Measurements from ENCODE around the gene CAPN7. TPM values are rescaled to one million over a fixed set of nuclear protein-coding genes. Genes with fewer than 3 reads are reported as not detected.

Gene CAPN7
- total and polyA plus RNA-seq, 2 donors (not counting 1 experiment from before 2014, with no cell fraction given): 25.9 to 38.0 TPM

DNA sequence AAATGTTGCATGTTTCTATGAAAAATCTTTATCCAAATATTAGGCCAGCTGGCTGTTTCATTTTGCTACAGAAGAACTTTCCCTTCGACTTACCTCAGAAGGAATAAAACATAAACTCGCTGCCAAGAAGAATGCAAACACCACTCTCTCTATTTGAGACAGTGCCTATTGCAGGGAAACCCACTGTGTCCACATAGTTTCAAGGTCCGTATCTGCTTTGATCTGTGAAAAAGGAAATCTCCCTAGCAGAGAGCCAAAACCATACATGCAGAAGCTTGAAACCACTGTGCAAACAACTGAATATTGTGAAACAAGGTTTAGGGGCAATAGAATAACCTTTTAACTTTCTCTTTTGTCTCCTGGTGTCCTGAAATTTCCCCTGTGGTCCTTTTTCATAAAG is 35.0 kb upstream of the CAPN7 start:
- H2AFZ ChIP-seq (ENCODE audit: low read length): no peak overlapping the region
- TF ChIP-seq CTCF (conservative IDR thresholded peaks at IDR 0.05 in 1 of 2, IDR thresholded peaks at IDR 0.05 in 1 of 2; ENCODE audit: low read depth in 1 of 2, low read length in 2 of 2): no peak
- TF ChIP-seq EZH2 (IDR thresholded peaks at IDR 0.05; ENCODE audit: low read length, missing control alignments): no peak
- H3K79me2 ChIP-seq (ENCODE audit: control insufficient read depth, insufficient read depth, low read length): no peaks in the 10 kb centered on the region
- H3K4me1 ChIP-seq (ENCODE audit: control insufficient read depth, extremely low read depth, insufficient read depth, low read length): no peaks in the 10 kb centered on the region
- H3K4me3 ChIP-seq (replicated peaks in 1 of 4; ENCODE audit: control extremely low read depth in 1 of 4, insufficient read depth in 1 of 4, low read depth in 3 of 4, low read length in 4 of 4): no peak overlapping the region
- no peak overlapping the region for H3K4me2 ChIP-seq (ENCODE audit: extremely low read depth, insufficient read depth, low read length)
- no peak overlapping the region for H3K27ac ChIP-seq (ENCODE audit: insufficient read depth, low read length)
- H3K36me3 ChIP-seq (ENCODE audit: control insufficient read depth, insufficient read depth, low read length): no peaks in the 10 kb centered on the region
- H4K20me1 ChIP-seq (ENCODE audit: control insufficient read depth, extremely low read depth, insufficient read depth, low read length): no peaks in the 10 kb centered on the region
- H3K9me3 ChIP-seq (ENCODE audit: control insufficient read depth, insufficient read depth, low read depth, low read length): no peaks in the 10 kb centered on the region
- no peak overlapping the region for H3K9ac ChIP-seq (ENCODE audit: insufficient read depth, low read length)
- DNase-seq (ENCODE audit: low read depth in 2 of 2): no peak
- peaks cover 3% of the 10 kb centered on the region for H3K27me3 ChIP-seq (ENCODE audit: control insufficient read depth, insufficient read depth, low read length)

DNA sequence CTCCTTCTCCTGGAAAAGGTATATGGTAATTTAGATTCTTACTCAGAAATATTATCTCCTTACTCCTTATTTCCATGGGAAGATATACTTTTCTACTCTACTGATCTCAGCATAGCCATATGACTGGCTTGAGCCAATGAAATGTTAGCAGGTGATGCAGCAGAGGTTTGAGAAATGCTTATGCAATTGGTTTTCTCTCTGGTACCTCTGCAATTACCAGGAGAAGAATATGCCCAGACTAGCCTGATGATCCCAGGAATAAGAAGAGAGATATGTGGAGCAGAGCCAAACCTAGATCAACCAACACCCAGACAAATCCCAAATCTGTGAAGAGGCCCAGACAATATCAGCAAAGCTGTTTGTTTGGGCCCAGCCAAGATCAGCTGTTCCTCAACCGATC is 33.2 kb upstream of the CAPN7 start:
- Histone ChIP-seq H2AFZ (ENCODE audit: low read length) (no peak overlapping the region), H3K27ac (ENCODE audit: insufficient read depth, low read length) (no peak overlapping the region), H4K20me1 (ENCODE audit: control insufficient read depth, extremely low read depth, insufficient read depth, low read length) (no peaks in the 10 kb centered on the region), H3K4me2 (ENCODE audit: extremely low read depth, insufficient read depth, low read length) (no peak overlapping the region), H3K4me3 (replicated peaks in 1 of 4; ENCODE audit: control extremely low read depth in 1 of 4, insufficient read depth in 1 of 4, low read depth in 3 of 4, low read length in 4 of 4) (no peak overlapping the region), H3K79me2 (ENCODE audit: control insufficient read depth, insufficient read depth, low read length) (no peaks in the 10 kb centered on the region), H3K4me1 (ENCODE audit: control insufficient read depth, extremely low read depth, insufficient read depth, low read length) (no peaks in the 10 kb centered on the region), H3K27me3 (ENCODE audit: control insufficient read depth, insufficient read depth, low read length) (peaks cover 3% of the 10 kb centered on the region), H3K9me3 (ENCODE audit: control insufficient read depth, insufficient read depth, low read depth, low read length) (no peaks in the 10 kb centered on the region), H3K9ac (ENCODE audit: insufficient read depth, low read length) (no peak overlapping the region), H3K36me3 (ENCODE audit: control insufficient read depth, insufficient read depth, low read length) (no peaks in the 10 kb centered on the region)
- no peak for DNase-seq (ENCODE audit: low read depth in 2 of 2)
- TF ChIP-seq CTCF (conservative IDR thresholded peaks at IDR 0.05 in 1 of 2, IDR thresholded peaks at IDR 0.05 in 1 of 2; ENCODE audit: low read depth in 1 of 2, low read length in 2 of 2): no peak
- no peak for TF ChIP-seq EZH2 (IDR thresholded peaks at IDR 0.05; ENCODE audit: low read length, missing control alignments)

DNA sequence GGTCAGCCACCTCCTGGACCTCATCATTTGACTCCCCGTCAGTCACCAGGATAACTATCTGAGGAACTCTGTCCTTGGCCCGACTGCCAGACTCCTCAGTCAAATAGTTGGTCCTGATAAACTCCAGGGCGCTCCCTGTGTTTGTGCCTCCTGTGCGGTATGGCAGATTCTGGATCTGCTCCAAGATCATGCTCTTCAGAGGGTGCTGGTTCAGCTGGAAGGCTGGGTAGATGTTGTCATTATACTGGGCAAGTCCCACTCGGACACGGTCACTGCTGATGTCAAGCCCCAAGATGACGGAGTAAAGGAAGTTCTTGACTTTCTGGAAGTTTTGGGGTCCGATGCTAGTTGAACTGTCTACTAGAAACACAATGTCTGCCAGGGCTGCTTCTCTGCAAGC is 31.1 kb upstream of the CAPN7 start:
- Histone ChIP-seq H2AFZ (ENCODE audit: low read length) (no peak overlapping the region), H3K4me1 (ENCODE audit: control insufficient read depth, extremely low read depth, insufficient read depth, low read length) (no peaks in the 10 kb centered on the region), H4K20me1 (ENCODE audit: control insufficient read depth, extremely low read depth, insufficient read depth, low read length) (no peaks in the 10 kb centered on the region), H3K27ac (ENCODE audit: insufficient read depth, low read length) (no peak overlapping the region), H3K36me3 (ENCODE audit: control insufficient read depth, insufficient read depth, low read length) (no peaks in the 10 kb centered on the region), H3K9me3 (ENCODE audit: control insufficient read depth, insufficient read depth, low read depth, low read length) (no peaks in the 10 kb centered on the region), H3K27me3 (ENCODE audit: control insufficient read depth, insufficient read depth, low read length) (peaks cover 3% of the 10 kb centered on the region), H3K4me3 (replicated peaks in 1 of 4; ENCODE audit: control extremely low read depth in 1 of 4, insufficient read depth in 1 of 4, low read depth in 3 of 4, low read length in 4 of 4) (no peak overlapping the region), H3K4me2 (ENCODE audit: extremely low read depth, insufficient read depth, low read length) (no peak overlapping the region), H3K79me2 (ENCODE audit: control insufficient read depth, insufficient read depth, low read length) (no peaks in the 10 kb centered on the region), H3K9ac (ENCODE audit: insufficient read depth, low read length) (no peak overlapping the region)
- TF ChIP-seq CTCF (conservative IDR thresholded peaks at IDR 0.05 in 1 of 2, IDR thresholded peaks at IDR 0.05 in 1 of 2; ENCODE audit: low read depth in 1 of 2, low read length in 2 of 2): no peak
- TF ChIP-seq EZH2 (IDR thresholded peaks at IDR 0.05; ENCODE audit: low read length, missing control alignments): no peak
- DNase-seq (ENCODE audit: low read depth in 2 of 2): no peak

Data from fibroblast of lung (primary cell).